NCI-H2196 treated with DMSO at 0.1 percent for 48 hours (cell line): ENCODE data around the gene ANXA2R.
A peak's percentile ranks its signal among the peaks of the same experiment; 100 is the strongest.
"Not testable (repeated sequence)": the region's sequence is repeated elsewhere in the genome, so short reads cannot be mapped to it uniquely, and the experiment has no call there.

Experiments
- DNase-seq: peaks from one replicate; lab custom pipeline; 2025; ENCODE audit not compliant: unreplicated experiment; lab: John Stamatoyannopoulos, UW

Gene ANXA2R

GRCh38 chr5:43061352-43062075 is 21.4 kb upstream of the ANXA2R start:
- DNase-seq = no peak

DNA sequence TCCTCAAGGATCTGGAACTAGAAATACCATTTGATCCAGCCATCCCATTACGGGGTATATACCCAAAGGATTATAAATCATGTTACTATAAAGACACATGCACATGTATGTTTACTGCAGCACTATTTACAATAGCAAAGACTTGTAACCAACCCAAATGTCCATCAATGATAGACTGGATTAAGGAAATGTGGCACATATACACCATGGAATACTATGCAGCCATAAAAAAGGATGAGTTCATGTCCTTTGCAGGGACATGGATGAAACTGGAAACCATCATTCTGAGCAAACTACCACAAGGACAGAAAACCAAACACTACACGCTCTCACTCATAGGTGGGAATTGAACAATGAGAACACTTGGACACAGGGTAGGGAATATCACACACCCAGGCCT is 19.9 kb upstream of the ANXA2R start:
- not testable (repeated sequence) for DNase-seq

GRCh38 chr5:43055098-43055497 is 15.0 kb upstream of the ANXA2R start:
- not testable (repeated sequence) for DNase-seq

DNA sequence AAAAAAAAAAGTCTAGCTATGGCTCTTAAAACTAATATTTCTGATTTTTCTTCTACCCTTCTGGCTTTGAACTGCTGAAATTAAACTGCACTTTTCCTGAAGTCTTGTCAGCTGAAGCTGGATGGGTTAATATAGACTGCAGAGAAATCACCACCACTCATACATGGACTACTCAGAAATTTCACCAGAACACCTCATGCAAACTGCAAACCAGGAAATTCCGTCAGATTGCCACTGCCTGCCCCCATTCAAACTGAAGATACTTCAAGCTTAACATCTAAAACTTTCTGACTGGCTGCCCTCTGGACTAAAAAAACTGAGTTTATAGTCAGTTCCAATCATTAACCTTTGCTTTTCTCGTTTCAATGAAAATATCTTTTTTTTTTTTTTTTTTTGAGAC is 11.6 kb upstream of the ANXA2R start:
- no peak for DNase-seq

- no peak for DNase-seq
These were observed 10.3 kb upstream of the ANXA2R start for GRCh38 chr5:43050384-43050783.

DNA sequence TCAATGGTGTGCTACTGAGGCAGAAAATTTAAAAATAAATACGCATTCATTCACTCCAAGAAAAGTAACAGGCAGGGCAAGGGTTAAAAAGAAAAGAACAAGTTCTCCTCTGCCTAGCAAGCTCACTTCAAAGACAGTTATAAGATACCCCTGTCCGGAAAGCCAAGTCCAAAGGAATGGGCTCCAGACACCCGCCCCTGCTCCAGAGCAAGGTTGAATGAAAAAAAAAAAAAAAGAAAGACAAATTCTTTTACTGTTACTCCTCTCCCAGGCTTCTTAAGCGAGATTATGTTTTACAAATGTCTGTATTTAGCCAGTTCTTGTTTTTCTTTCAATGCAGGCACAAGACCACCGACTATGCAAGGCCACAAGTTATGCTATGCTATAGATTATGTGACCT is 9.1 kb upstream of the ANXA2R start:
- no peak for DNase-seq

DNA sequence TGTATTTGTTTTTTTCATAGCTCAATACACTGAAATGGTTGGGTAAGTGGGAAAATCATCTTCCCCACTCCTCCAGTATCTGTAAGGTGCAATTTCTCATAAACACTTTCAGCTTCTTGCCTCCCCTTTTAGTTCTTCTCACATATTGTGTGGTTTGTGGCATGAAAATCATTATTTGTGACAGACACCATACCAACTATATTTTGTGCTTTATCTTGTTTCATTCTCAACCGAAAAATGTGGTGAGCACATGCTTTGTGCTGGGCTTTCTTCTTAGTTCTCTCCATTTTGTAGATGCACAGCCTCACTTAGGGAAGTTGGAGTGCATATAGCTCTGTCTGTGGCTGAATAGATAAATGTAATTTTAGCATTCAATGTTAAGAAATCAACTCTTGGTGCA is 6.4 kb upstream of the ANXA2R start:
- DNase-seq = no peak

DNA sequence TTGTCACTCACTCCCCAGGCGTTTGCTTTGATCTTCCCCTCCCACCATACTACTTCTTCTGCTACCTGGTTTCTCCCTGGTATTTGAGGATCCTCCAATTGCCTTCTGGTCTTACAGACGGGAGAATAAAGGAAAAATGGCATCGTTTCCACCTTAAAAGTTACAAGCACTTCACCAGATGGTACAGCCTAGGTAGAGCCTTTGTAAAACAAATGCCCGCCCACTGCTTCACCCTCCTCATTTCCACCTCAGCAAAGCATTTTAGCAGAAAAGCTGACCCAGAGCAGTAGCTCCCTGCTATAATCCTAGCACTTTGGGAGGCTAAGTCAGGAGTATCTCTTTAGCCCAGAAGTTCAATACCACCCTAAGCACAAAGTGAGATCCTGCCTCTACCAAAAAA is 5.1 kb upstream of the ANXA2R start:
- no peak for DNase-seq

DNA sequence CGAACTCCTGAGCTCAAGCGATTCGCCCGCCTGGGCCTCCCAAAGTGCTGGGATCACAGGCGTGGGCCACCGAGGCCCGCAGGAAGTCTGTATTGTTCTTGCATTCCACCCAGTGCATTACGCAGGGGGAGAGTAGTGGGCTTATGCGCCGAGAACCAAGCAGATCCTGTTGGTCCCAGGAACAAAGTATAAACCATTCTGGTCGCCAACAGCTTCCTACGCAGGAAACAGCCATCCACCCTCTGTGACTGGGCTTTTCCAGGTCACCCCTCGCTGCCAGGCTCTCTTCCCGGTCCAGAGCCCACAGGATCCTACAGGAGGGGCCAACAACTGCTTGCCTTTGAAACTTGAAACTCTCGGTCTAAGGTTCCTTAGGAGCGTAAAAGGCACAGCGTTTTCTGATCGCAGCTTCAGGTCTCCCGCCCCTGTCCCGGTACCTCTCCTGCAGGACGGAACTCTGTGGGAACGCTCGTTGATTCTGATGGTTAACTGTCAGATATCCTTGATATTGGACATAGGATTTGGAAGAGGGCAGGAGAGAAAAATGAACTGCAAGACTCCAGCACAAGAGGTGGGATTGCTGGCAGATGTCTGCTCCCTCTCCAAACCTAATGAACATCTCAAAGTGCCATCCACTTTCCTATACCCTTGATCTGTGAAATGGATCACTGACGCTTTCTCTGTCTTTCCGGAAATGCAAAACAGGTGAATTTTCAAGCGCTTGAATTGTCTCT is 4.2 kb upstream of the ANXA2R start:
- DNase-seq = no peak

GRCh38 chr5:43043400-43043756 is 3.3 kb upstream of the ANXA2R start:
- DNase-seq = no peak

DNA sequence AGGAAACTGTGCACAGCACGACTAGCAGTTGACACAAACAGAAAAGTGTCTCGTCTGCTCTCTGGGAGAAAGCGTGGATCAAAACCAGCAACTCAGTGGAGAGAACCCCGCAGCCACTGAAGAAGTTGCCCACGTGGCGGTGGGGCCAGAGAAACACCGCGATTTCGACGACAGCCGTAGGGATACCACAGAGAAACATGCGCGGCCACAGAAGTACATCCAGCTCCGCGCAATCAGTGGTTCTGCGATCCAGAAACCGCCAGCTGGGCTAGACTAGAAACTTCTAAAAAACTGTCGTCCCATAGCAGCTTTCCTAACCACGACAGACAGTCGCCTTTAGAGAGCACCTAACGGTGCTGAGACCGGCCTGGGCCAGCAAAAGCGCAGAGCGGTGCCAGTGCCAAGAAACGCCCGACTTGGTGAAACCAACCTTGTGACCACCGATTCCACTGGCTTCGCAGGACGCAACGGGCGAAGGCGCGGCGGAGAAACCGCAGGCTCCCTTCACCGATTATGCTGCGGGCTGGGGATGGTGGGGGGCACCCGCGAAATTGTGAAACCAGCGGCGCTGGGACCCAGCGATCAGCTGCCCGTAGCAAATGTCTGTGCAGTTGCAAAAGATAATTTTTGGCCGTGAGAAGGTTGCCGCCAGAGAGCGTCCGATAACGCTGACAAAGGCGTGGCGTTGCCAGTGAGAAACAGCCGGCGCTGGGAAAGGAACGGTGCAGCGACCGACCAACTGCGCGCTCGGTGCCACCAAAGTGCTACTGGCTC is 2.7 kb upstream of the ANXA2R start:
- peak; percentile 80 for DNase-seq

- peak; percentile 70 for DNase-seq
These were observed 2.1 kb upstream of the ANXA2R start for GRCh38 chr5:43042176-43042625.

GRCh38 chr5:43041669-43042175 is 1.6 kb upstream of the ANXA2R start:
- peak; percentile 61 for DNase-seq

GRCh38 chr5:43041110-43041668 is 1.1 kb upstream of the ANXA2R start:
- no peak for DNase-seq

GRCh38 chr5:43039471-43040286 is 440 bp downstream of the ANXA2R start:
- peak; percentile 66 for DNase-seq

DNA sequence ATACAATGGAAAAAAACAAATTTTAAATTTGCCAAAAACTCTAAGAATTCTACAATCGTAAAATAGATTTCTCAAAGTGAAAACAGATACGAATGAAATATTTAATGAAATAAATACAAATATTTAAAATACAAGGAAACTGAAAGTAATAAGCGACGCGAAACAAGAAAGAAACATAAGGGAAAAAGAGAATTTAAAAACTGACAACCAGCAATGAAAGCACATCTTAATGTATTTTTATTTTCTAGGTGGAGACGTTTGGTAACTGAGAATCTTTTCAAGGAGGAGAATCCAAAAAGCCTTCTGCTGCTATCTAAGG is 1.0 kb downstream of the ANXA2R start:
- no peak for DNase-seq

DNA sequence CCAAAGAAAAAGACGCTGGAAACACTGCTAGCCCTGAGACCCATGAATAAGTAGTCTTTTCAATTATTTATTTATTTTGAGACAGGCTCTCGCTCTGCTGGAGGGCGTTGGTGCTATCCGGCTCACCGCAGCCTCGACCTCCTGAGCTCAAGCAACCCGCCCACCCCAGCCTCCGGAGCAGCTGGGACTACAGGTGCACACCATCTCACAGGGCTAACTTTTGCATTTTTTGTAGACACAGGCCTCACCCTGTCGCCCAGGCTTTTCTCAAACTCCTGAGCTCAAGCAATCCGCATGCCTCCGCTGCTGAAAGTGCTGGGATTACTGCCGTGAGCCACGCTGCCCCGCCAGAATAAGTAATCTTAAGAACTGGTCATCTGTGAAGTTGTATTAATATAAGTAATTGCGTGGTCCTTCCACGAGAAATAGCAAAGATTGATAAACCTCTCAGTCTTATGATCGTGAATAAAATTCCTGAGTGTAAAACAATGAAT is 1.6 kb downstream of the ANXA2R start:
- no peak for DNase-seq

DNA sequence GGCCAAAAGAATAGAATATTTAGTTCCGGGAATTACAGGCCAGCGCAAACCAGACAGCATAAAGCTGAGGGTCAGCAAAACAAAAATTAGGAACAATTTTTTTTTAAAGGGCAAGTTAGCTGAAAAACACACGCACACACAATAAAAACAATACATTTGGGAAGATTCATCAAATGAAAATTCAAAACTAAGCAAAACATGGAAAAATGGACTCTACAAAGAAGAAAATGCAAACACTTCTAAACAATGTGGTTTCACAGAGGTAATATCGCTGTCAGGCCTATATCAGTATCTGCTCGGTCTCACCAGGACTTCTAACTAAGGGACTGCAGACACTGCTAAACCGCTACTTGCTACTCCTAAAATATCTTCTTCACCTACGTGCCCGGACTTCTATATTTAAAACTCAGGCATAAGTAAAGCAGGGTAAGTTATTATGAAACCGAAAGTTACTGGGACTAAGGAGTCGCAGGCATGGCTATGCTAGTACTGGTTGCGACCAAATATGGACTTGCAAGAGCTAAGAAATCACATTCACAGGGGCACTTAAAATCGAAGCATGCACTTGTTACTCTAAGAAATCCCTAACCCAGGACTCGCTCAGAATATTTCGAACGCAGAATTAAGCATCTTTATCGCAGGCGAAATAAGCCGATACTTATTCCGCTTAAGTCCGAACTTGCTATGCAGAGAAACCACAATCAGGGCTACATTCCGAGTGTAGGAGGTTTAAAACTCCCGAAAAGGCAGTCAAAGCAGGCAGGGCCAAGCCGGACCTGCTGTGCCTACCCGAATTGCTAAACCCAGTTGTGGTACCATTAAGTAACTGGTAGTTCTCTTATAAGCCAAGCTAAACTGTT is 2.3 kb downstream of the ANXA2R start:
- no peak for DNase-seq

DNA sequence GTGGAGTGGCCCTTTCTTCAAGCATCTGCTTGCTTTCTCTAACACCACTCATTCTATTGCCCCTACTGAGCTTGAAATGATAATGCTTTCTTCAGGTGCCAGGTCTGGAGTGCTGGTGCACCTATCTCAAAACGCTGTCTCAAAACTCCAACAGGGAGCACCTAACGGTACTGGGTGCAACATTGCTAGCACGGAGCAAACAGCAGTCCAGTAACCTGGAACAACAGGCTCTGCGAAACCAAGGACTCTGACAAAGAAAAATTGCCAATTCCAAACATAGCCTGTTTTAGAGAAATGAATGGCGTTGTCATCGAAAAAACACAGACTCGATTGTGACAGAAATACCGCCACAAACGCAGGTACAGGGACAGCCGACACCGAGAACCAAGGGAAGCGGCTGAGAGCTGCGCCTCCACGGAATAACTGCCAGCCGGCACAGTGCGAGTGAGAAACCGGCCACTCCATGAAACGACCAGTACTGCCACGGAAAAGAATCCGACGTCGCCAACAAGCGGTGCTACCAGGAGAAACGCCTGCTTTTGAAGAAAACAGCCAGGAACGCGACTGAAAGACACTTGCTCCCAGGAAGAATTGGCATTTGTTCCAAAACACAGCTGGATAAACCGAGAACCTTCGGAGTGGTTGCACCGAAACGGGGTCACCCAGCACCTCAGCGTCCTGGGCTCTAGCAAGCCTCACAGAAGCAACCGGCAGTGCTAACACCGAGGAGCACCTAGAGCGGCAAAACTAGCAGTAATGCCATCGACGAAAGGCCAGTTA is 3.1 kb downstream of the ANXA2R start:
- DNase-seq = no peak
